EL (cell line): ENCODE results near the gene KLHDC9.
A peak's percentile ranks its signal among the peaks of the same experiment; 100 is the strongest.

ENCODE experiments used
- DNase-seq: peaks from one replicate; pipeline ENCODE4 v3.0.0-alpha.2; 2016

The KLHDC9 gene

DNA sequence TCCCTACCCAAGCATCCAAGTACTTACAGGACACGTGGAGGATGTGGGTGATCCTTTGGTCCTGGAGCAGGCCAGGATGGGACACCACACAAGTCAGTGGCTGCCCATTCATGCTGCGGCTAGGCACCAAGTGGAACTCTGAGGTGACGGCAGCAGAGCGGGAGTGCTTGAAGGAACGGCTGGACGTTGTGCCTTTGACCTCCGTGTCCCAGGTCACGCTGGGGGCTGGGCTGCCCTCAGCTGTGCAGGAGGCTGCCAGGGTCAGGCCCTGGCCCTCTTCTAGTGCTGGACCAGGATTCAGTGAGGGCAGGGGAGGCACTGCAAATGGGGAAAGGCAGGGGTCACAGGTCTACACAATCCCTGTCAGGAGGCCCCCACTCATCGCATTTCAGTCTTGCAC, 20.7 kb upstream of the KLHDC9 start:
- no peak for DNase-seq

DNA sequence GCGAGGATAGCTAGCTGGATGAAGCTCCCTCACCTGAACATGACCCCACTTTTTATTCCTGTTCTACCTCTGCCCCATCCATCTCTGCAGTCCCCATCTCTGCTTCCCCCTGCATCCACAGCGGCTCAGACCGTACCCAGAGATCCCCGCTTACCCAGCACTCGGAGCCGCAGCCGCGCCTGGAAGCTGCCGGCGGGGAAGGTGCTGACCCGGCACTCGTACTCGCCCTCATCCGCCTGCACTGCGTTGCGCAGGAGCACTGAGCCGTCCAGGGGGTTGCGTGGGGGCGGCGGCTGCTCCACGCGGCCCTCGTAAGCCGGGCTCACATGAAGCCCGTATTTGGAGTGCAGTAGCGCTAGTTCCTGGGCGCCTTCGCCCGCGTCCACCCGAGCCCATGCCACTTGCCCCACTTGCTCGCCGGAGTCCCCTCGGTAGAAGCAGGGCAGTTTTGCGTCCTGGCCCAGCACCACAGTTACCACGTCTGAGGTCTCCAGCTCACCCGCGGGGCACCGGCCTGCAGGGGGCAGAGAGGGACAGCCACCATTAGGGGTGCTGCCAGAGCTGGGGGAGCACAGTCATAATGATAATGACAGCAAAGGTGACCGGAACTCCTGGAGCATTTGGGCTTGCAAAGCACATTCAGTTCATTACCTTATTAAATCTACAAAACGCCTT, 18.6 kb upstream of the KLHDC9 start:
- DNase-seq: no peak

DNA sequence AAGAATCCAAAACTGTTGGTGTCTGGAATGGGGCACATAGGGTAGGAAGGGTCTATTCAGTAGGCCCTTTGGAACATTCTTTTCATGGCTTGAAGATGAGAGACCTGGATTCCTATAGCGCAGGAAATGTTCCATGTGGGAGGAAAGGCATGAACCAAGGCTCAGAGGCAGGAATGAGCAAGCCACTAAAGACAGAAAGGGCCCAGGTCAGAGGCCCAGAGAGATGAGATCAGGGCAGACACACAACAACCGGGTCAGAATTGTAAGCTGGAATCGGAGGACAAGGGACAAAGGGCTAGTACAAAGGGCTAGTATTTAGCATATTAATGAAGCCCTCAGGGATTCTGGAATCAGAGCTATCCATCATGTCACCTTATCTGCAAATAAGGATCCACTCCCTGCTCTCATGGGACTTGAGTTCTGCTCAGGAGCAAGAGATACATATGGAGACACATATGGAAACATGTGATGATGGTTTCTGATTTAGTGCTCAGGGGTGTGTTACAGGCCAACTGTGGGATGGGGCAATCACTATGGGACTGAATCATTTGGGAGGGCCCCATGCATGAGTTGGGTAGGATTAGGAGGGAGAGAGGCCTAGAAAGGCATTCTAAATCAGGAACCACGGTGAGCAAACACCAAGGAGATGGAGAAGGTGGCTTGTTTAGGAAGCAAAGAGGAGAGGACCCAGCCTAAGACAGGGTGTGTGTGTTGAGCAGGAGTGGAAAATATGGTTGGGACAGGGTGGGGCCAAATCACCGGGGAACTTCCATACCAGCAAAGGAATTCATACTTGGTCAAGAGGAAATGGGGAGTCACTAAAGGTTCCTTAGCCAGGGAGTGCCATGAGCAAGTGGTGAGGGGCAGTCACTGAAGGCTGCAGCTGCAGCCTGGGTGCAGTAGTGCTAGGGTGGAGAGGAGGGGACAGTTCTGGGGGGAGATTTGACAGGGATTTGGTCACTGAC, 17.4 kb upstream of the KLHDC9 start:
- DNase-seq: peak; percentile 49

DNA sequence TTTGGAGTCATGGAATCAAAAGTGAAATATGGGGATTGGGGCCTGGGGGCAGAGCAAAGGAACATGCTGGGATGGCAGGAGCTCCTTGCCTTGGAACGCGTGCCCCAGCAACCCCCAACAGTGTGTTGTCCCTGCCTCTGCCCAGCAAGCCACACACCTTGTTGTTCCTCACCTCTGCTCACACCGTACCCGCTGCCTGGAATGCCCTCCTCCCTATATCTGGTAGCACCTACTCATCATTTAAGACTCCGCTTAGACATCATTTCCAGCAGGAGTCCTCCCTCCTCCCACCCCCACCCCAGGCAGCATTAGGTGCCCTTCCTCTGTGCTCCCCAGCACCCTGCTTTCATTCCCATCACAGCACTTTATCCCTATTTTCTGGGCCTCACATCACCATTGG, 16.6 kb upstream of the KLHDC9 start:
- no peak for DNase-seq

DNA sequence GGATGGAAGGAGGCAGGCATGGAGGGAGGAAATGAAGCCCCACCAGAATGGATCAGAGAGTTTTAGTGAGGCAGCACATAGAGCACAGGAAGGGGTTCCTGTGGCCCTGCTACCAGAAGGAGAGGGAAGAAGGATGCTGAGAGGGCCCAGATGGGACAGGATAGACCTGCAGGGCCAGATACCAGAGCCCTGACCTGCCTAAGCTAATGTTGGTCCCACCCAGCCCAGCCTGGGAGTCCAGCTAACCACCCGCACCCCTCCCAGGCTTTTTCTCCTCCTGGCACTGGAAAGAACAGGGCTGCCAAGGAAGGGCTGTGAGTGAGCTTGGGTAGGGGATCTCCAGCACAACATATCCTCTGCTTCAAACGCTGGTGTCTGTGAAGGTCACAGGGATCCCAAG, 15.7 kb upstream of the KLHDC9 start:
- no peak for DNase-seq

DNA sequence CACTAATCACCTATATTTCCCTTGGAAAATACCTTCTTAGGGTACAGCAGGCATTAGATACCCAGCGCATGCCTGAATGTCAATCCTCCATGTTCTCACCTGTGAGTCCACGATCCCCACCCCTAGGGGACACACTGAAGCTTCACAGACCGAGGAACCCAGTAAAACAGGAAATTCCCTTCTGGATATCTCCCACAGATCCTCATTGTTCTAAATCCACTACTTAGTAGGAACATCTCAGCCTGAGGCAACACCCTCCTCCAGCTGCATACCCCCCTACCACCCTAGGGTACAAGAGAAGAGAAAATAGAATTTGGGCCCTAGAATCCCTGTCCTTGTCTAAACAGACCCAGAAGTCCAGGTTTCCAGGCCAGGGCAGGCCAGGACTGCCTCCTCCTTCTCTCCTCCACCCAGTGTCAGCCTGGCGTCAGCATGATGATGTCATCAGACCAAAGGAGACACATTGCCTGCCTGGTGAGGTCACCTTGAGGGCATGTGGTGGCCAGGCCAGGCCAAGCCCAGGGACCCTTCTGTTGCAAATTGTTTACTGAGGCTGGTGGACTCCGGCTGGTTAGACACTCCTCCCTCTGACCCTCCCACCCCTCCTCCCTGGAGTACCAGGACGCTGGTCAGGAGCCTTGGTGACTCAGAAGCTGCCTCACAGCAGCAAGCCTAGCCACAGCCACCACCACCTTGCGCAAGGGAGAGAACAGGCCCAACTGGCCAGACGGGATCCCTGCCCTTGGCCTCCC, 15.0 kb upstream of the KLHDC9 start:
- peak; percentile 94 for DNase-seq

DNA sequence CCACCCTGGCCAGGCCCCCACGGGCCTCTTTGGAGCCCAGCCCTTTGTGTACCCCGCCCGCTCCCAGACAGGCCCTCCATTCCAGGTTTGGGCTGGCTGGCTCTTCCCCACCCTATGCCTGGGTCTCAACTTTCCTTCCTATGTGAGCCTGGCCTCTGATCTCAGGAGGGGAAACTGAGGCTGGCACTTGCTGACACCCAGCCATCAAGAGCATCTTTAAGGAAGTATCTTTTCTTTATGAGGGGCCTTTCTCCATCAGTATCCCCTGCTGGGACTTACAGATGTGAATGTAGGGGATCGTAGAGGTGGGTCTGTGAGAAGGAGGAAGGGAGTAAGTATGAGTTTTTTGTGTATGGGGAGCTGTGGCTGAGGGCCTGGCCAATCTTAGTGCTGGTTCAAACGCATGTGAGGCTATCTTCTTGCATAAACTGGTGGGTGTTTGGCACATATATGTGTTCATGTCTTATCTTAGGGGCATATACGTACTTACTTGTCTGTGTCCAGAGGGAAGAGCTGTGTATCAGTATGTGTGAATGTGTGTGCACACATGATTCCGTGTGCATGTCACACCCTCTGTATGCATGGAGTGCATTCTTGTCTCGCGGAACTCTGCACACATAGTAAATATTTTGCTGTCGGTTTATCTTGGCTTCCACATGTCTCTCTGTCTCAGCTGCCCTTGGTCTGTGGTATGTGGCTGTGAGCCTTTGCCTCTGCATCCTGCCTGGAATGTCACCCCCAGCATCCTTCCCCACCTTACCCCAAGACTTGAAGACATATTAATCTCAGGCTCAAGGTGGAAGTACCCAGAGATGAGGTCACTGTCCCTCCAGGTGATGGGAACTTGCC, 14.2 kb upstream of the KLHDC9 start:
- no peak for DNase-seq

DNA sequence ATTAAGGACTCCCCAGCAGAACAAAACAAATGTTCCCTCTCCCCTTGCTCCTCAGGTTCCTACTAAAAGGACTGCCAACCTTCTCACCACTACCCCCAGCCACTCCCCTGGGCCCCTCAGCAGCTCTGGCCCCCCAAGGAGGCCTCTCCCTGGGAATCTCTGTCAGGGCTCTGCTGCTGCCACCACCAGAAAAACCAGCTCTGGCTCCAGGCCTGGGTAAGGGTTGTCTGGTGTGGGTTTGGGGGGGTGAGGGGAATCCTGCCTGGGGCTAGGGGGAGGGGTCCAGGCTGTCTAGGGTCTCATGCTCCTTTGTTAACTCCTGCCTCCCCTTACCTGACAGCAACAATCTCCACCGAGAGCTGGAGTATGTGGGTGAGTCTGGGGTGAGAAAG, 13.6 kb upstream of the KLHDC9 start:
- DNase-seq: no peak

DNA sequence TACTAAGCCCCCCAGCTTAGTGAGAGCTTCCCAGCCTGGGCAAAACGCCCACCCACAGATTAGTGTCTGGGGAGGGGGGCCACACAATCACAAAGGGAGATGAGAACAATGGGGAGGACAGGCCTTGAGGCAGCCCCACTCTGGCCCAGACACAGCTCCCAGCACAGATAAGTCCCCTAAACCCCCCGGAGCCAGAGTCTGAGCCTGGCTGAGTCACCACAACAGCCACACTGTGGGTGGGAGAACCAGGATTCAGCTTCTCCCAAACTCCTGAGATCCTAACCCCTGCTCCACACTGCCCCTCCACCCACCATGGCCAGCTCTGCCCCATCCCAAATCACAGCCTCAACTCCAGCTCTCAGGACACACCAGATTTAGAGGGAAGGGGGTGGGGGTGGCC, 13.0 kb upstream of the KLHDC9 start:
- peak; percentile 53 for DNase-seq

DNA sequence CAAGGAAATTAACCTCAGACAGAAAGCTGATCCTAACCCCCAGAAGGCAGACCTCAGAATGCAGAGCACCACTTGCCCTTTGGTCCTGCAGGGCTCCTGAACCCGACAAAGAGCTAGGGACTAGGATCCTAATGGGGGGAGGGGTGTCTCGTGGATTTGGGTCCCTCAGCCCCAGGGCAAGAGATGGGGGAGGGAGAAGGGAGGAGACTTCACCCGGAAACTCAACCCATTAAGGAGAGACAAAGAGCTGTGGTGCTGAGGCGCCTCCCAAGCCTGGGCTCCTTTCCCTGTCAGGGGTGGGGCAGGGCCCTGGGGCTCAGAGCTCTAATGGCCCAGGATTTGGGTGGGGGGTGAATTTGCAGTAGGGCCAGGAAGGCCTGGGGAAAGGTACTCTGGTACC, 11.7 kb upstream of the KLHDC9 start:
- DNase-seq: no peak

DNA sequence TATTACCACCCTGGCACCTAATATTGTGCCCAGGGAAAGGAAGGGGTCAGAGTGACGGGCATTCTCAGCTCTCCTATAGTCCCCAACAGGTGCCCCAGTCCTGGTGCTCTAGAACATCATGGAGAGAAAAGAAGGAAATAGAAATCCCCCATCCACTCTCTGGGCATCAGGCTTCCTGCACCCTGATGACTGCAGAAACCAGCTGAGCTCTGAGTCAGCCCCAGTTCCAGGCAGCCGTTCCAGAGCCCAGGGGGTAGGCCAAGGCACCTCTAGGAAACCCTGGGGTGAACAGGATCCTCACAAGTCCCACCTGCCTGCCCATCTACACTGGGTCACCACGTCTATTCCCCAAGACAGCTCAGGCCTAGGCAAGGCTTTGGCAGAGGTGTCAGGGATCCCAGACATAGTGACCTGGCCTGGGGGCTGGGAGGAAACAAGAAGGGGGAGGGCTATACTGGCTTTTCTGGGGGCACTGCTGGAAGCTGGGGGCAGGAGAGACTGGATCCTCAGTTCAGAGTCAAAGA, 9.5 kb upstream of the KLHDC9 start:
- DNase-seq: peak; percentile 57

DNA sequence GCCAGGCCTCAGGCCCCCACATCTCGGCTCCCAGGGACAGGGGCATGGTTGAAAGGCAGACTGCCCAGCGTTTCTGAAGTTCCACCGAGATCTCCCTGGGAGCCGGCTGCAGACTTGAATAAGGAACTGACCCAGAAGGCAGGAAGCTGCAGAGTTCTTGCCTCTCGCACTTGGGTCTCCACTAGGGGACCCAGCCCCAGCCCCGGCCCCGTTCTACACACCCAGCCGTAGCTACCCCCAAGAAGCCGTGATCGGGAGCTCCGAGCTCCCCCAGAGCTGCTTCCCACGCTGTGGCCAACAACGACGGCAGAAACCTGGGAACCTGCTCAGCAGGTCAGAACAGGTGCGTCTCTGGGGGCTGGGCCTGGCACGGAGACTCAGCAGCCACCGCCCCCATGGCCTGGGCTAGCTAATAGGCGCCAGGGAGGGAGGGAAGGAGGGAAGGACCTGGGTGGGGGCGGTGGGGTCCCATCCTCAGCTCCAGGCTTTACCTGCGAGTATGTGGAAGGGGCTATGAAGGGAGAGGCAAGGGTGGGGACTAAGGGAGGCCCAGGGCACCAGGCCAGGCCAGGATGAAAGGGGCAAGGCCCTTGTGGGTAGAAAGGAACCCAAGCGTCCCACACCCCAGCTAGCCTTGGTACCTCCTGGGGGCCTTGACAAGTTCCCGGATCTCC, 8.8 kb upstream of the KLHDC9 start, which contains the start of gene NECTIN4:
Gene NECTIN4 (minus strand): TSS at position 308 of the 674 bp plus-strand sequence. CDS start 262 bp downstream, at position 46.
- no peak for DNase-seq

DNA sequence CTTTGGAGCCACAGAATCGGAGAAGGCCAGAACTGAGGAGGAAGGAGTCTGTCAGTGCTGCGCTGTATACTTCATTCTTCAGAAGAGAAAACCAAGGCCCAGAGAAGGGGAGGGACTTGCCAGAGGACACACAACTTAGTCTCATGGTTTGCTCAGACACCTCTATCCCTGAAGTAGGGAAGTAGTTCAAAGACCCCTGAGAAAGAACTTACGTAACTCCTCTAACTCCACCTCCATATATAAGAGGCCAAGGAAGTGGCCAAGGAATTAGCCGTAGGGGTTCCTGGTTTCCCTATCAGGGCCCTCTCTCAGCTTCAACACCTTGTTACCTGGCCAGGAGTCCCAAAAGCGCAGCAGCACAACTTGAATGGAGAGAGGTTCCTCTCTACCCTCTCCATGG, 8.2 kb upstream of the KLHDC9 start:
- DNase-seq: no peak

DNA sequence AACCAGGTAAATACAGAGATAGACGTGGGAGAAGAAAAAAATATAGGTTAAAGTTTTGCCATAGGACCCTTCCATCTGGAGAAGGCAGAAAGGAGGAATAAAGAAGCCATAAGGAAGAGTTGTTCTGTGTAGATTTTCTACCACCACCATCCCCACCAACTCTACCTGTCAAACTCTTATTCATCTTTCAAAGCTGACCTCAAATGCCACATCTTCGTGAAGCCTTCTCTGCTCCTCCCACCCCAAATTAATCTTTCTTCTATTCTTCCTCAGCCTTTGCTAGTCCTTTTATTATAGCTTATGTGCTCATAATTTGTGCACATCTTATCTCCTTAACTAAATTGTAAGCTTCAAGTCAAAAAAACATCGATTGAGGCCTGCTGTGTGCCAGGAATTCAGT, 7.5 kb upstream of the KLHDC9 start:
- no peak for DNase-seq

DNA sequence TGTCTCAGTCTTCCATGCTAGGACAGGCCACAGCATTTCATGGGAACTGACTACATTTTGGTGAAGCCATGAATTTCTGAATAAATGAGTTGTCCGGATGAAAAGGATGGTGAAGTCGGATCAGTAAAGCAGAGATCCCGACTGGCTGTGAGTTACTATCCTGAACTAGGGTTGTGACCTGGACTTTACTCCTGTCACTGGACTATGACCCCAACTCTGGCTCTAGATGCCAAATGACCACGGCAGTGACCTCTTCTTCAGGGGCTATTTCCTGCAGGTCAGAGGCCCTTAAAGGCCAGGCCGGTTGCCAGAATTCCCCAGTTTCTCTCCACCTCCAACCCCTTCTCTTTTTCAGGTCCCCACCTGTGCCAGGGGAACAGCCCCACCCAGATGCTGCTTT, 7.1 kb upstream of the KLHDC9 start:
- no peak for DNase-seq

DNA sequence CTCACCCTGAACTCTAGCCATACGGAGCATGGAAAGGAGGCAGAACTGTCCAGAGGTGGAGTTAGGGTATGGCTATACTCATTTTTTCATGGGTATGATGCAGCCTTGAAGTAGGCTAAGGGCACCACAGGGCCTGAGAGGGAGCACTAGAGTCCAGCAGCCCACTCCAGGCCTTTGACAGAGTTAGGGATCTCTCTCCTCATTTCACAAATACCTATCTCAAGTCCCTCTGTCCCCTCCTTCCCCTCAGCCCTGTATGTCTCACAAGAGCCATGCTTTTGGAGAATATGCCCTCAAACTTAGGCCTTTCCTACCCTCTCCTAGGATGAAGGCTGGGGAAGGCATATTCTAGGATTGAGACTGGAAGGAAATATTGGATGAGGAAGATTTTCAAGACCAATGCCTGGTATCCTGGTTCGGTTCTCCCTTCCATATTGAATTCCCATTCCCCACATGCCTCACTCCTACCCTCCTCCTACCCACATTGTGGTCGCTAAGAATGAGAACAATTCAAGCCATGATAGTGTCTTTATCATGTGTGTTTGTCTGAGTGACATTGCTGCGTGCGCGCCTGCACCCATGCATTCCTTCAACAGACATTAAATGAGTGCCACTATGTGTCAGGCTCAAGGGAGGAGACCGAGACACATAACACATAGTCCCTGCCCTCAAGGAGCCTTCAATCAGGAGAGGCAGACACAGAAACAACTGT, 6.2 kb upstream of the KLHDC9 start:
- DNase-seq: no peak

DNA sequence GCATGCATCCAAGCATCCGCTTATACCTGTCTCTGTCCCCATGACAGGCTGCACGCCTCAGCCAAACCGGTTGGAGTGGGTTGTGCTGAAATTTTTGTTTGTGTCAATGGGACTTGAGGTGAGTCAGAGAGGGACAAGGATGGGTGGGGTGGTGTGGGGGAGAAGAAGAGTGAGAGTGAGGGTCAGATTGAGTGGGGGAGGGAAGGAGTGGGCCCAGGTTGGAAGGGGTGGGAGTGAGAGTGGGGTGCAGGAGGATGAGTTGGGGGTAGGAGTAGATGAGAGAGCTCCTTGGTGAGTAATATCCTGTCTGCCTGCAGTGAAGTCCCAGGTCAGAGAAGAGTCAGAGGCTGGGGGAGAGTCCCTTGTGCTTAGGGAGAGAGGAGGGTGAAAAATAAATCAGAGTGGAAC, 5.5 kb upstream of the KLHDC9 start:
- peak; percentile 52 for DNase-seq

DNA sequence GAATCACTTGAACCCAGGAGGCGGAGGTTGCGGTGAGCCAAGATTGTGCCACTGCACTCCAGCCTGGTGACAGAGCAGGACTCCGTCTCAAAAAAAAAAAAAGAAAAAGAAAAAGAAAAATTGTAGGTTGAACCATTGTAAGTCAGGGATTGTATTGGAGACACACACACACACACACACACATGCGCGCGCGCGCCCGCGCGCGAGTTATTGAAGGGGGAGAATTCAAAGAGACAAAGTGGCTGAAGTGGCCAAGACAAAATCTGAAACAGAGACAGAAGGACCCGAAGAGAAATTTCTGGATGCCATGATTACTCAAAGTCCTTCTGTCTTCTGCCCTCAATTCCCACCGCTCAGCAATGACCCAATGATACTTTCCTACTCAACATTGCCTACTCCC, 3.7 kb upstream of the KLHDC9 start:
- no peak for DNase-seq

DNA sequence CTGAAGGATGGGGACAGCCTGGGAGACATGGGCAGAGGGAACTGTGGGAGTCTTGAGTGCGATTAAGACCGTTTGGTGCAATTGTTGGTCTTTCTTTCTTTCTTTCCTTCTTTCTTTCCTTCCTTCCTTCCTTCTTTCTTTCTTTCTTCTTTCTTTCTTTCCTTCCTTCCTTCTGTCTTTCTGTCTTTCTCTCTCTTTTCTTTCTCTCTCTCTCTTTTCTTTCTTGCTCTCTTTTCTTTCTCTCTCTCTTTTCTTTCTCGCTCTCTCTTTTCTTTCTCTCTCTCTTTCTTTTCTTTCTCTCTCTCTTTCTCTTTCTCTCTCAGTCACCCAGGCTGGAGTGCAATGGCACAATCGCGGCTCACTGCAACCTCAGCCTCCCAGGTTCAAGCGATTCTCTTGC, 2.9 kb upstream of the KLHDC9 start:
- no peak for DNase-seq

DNA sequence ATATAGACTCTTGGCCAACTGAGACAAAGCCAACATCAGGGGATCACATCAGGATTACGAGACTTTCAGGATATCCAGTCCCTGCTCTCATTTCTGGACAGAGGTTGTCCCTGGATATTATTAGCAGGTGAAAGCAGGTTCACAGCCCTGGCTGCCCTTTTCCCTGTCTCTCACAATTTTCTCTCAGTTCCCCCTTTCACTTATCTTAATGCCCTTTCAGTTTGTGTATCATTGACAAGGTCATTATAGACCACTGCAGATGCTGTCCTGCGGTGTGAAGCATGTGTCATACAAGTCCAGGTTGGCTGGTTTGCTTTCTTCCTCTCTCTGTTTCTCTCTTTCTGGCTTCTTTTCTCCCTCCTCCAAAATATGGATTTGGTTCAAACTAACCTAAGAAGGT, 2.1 kb upstream of the KLHDC9 start:
- DNase-seq: no peak

DNA sequence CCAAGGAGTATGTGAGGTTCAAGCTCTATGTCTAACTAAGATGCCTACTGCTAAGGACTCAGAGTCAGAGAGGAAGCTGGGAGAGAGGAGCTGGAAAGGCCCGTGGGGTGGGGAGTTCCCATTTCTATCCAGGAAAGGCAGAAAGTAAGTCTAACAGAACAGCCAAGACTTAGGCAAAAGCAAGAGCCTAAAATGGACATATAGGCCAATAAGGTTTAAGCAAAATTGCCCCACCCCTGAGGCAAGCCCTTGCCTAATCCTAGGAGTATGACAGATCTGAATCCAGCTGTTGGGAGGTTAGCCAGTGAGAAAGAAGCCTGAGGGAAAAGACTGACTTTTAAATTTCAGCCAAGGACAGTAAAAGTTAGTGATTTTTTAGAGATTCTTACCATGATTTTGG, 1.6 kb upstream of the KLHDC9 start:
- DNase-seq: no peak
